GM21737 (cell line): ENCODE data around the gene VTI1A.

Experiments
- ATAC-seq: cut with Tn5 transposase; IDR thresholded peaks from one replicate; pipeline ENCODE4 v1.9.1; 2021; ENCODE audit warnings: mild to moderate bottlenecking, moderate library complexity; ENCODE audit not compliant: unreplicated experiment

Gene VTI1A

DNA sequence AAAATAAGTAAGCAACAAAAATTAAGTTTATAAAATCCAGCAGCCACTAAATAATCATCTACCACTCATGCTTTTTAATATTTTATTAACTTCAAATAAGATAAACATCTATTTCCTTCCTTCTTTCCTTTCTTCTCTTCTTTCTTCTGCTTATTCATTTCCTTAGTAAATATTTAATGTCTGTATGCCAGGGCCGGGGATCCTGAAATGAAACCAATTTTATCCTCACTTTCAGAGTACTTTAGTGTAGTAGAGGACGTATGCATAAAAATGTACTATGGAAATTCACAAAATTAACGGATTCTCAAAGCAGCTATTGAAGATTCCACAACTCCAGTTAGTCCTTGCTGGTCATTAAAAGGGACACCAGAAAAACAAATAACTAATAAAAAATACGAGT, 224.7 kb downstream of the VTI1A start:
- no peak for ATAC-seq

DNA sequence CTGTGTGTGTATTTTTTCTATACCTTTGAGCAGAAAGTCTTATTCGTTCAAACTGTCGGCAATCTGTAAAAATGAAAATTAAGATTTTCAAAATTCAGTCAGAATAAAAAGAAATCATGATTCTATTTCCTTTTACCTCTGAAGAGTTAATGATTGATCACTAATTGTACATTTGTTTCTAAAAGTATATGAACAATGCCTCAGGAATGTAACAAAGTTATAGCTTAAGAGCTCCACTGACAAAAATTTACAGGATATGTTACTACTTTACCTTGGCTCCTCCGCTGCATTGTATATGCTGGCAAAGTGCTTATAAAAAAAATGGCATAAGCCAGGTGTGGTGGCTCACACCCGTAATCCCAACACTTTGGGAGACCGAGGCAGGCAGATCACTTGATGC, 225.7 kb downstream of the VTI1A start:
- ATAC-seq, result no peak

GRCh38 chr10:112675560-112676083, 228.6 kb downstream of the VTI1A start:
- ATAC-seq, result no peak

DNA sequence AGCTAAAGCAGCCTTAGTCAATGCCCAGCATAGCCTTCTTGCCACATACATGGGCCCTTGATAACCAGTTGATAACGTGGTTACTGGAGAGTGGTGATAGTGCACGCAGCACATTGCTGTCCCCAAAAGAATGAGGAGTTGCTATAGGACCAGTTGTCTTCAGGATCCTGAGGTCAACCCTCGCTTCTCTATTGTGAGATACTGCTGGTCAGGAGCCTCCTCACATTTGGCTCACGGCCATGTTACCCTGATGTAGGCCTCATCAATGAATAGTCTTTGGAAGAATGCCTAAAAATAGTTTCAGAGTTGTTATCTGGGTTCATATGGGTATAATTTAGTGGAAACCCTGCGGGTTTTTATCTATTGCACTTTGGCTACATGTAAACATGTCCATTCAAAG, 230.7 kb downstream of the VTI1A start:
- ATAC-seq, result no peak

GRCh38 chr10:112678581-112678980, 231.6 kb downstream of the VTI1A start:
- no peak for ATAC-seq

GRCh38 chr10:112678987-112679386, 232.0 kb downstream of the VTI1A start:
- no peak for ATAC-seq

DNA sequence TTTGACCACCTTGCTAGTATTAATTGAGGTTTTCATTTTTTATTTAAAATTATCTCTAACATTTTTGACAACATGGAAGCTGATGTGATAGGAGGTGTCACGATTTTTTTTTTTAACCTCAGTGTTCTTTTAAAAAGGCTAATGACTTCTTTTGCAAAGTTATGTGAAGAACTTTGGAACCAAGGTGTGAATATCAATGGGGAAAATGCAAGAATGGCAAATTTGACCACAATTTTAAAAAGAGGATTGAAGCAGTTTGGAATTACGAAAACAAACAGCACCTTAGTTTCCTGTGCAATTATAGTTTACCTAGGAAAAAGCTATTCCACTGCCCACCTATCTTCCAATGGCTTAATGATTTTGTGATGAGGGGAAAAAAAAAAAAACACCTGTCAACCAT, 232.4 kb downstream of the VTI1A start:
- ATAC-seq, result no peak

DNA sequence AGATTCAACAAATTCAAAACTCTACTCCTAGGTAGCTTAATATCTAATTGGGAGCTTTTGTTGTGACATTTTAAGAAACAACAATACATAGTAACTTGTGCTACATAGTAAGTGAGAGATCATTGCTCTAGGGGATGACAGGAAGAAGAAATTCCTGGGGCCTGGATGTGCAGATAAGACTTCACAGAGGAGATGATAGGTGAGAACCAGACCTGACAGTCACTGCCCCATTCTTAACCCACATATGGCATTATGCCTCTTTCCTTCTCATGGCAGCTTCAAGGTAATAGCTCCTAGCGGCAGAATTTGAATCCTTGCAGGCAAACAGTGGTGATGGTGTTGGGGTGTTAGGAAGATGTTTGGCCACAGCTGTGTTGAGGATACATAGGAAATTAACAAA, 233.6 kb downstream of the VTI1A start:
- no peak for ATAC-seq

DNA sequence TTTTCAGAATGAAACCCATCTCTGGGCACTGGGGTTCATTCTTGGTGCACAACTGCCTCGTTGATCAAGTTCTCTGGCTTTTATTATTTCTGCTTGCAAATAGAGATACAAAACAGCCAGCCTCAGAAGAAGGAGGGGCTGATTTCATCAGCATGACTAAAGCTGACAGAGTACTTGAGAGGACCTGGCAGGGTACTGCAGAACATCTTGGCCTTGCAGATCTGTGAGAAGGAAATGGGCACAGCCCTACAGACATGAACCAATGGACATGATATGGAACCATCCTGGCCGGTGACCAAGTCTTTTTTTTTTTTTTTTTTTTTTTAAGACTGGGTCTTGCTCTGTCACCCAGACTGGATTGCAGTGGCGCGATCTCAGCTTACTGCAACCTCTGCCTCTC, 240.6 kb downstream of the VTI1A start:
- no peak for ATAC-seq

DNA sequence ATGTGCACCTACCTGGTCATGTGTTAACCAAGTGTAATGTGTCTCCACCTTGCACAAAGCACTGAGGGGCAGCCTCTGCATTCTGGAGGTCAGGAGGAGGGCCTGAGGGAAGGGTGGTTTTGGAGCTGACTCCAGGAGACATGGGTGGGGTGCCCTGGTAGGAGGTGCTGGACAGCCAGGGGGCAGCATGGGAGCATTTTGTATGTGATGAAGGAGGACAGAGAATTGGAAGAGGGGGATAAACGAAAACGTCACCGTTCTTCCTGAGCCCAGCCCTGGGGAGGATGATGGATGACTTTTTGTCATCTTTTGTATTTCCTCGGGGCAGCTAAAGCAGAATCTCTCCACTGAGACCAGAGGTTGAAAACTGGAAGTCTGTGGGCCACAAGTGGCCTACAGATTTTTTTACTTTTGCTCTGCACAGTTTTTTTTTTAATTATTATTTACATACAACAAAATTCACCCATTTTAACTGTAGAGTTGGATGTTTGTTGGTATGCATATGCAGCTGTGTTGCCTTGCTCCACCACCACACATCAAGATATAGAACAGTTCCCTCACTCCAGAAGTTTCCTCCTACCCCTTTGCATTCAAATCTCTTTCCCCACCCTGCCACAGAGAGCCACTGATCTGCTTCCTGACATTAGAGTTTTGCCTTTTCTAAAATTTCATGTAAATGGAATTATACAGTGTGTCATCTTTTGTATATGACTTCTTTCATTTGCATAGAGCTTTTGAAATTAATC, 242.5 kb downstream of the VTI1A start:
- ATAC-seq, result no peak

GRCh38 chr10:112695539-112695938, 248.5 kb downstream of the VTI1A start:
- ATAC-seq, result no peak

DNA sequence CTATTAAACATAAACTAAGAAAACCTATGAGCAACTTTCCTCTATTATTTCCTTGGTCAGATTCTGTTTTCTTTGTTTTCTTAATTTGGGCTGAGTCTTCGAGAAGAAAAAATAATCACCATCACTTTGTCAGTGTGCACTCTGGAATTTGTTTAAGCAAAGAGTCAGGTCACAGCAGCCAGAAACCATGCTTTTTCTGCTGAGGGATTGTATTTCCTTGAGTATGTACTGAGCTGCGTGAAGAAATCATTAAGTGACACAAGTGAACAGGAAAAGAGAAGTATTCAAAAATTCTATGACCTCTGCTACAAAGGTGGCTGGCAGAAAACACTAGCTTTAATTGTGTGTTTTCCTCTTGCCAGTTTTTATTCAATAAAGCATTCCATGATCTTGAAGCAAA, 249.6 kb downstream of the VTI1A start:
- no peak for ATAC-seq

DNA sequence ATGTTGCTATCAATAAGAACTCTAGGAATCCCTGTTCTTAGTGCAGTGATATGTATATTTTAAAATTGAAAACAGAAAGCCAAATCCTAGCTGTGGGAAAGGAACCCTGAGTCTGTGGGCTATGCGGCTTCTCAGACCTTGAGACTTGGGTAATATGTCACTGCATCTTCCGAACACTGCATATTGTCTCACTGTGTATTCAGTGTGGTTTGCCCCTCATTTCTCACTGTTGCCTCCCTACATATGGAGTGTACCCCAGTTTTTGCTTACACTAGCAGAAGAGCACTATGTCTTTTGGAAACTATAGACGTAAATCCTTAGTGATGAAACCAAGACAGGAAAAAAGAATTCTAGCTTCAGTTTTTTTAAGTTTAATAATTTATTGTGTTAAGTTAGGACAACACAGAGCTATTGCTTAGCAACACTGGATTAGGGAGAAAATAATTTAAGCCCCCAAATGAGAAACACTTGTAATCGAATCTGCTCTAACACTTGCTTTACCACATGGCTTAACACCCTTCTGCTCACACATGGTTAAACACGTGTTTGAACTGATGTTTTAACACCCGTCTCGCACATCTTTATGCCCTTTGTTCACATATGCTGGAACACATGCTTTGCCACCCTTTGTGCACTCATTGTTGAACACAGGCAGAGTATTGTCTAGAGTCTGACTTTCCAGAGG, 251.3 kb downstream of the VTI1A start:
- no peak for ATAC-seq

GRCh38 chr10:112698818-112699164, 251.8 kb downstream of the VTI1A start:
- ATAC-seq, result no peak

DNA sequence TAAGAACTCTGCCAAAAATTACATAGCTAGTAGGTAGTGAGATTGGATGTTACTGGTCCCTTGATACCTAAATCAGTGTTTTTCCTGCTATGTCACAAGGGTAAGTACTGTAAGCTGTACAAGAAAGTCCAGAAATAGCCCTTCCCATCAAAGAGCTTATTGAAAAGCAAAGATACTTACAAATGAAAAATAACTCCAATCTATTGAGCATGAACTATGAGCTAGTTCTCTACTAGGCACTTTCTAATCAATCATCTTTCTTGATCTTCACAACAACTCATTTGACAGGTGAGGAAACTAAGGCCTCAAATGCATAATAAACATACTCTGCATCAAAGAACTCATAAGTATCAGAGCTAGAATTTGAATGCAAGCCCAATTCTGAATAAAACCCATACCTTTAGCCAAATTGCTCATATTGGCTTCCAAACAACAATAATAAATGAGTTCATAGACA, 253.2 kb downstream of the VTI1A start:
- no peak for ATAC-seq

DNA sequence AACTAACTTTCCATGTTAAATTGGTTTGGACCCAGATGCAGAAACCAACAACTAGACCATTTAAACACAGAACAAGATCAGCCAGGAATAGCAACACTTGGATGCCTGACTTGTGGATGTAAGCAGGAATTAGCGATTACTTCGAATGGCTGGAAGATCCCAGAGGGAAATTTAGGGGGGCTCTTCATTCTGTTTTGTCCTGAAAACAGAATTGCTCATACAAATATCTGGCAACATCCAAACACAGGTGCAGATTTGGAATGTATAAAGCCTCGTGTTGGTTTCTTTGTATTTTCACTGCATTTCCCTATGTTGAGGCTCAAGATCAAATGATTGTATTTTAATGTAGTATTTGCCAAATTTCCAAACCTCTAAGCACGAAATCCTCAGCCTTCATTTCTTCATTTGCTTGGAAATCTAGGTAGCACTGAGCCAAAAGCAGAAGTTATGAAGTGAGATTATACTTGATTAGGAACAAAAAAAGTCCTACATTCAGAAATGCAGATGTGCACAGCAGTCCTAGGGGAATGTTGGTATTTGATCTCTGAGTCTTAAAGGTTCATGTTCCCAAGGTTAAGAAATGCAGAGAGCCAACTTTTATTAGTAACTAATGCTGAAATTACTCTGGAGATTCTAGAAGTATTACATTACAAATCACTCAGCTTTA, 254.3 kb downstream of the VTI1A start:
- no peak for ATAC-seq

DNA sequence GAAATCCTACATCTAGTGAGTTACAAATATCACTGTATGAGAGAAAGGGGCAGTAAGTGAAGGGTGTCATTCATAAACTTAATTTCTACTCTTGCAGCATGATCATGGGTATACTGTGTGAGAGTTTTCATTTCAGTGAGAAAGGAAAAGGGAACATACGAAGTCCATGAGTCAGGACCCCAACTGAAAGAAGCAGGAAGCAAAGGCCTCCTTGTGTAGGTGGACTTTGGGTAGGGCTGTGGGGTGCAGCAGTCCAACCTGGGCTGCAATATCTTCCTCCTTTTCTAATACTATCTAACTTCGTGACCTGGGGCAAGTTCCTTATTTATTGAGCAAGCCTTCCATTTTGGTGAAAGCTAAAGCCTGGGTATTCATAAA, 254.9 kb downstream of the VTI1A start:
- no peak for ATAC-seq

DNA sequence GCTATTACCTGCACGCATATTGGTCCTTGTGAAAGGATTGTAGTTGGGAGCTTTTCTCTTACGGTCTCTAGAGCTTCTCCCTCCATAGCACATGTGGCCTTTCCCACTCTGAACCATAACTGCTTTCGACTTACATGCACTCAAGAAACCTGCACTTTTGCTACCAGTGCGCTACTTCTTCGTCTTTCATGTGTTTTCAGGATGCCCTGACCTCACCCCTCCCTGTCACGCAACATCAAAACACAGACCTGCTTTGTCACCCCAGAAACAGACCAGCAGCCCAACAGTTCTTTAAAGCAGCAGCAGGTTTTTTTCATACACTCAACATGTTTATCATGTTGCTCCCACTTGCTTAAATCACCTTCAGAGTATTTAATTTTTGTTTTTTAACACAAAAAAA, 259.6 kb downstream of the VTI1A start:
- no peak for ATAC-seq

GRCh38 chr10:112708461-112708860, 261.4 kb downstream of the VTI1A start:
- no peak for ATAC-seq

- ATAC-seq, result no peak
Measured at GRCh38 chr10:112710528-112710927, 263.5 kb downstream of the VTI1A start.

DNA sequence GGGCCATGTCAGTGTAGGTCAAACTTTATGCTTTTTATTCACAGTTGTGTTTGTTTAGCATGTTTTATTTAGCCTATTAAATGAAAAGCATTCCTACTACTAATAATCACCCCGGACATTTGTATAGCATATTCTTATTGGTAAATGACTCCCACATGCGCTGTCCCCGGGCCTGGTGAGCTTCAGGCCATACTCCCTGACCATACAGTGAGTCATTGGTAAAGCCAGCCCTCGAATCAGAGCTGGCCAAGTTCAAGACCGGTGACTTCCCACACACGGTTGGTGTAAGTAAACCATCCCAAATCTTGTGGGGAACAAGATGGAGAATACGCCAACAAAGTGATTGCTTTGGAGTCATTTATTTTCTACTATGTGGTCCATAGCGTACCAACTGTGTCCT, 264.4 kb downstream of the VTI1A start:
- ATAC-seq, result no peak

GRCh38 chr10:112712536-112712935, 265.5 kb downstream of the VTI1A start:
- ATAC-seq, result no peak
